ENCODE results near the gene FCER2.
"Not testable (repeated sequence)": the region's sequence is repeated elsewhere in the genome, so short reads cannot be mapped to it uniquely, and the experiment has no call there.

The FCER2 gene

DNA sequence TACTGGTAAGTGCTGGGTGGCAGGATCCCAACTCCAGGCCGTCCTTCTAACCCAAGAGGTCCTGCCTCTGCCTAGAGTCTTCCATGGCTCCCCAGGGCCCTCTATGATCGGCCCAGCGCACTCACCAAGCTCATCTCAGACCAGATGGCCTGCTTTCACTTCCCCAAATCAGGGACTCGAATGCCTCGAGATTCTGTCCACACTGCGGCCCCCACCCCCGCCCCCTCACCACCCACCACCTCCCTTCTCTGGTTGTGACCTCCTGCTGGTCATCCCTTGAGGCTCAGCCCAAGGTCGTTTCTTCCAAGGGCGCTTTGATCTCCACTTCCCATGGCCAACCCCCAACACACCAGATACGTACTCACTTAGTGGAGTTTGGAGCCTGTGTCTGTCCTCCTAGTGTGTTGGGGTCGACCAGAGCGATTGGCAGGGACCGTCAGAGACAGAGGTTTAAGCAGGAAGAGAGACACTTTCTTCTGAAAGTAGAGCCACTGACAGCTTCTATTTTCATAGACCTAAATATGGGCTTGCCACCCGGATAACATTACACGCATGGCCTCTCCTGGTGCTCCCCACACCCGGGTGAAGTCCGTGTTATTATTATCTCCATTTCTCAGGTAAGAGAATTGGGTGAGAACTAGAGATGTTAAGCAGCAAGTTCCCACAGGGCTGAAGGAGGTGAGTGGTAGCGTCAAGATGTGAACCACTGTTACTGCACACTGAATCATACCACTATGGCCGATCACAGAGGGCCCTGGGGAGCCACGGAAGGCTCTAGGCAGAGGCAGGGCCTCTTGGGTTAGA lies at the start of gene FCER2:
Gene FCER2, minus strand, starts transcription at position 478 of the 804 bp plus-strand sequence. CDS start 2,371 bp downstream, outside the sequence.
- no peak for DNase-seq

GRCh38 chr19:7751157-7751783 lies 49.3 kb upstream of the FCER2 start:
- no peak for DNase-seq

- no peak for DNase-seq
Observed at GRCh38 chr19:7748756-7749155, 46.8 kb upstream of the FCER2 start.

- DNase-seq = no peak
Observed at GRCh38 chr19:7748171-7748570, 46.2 kb upstream of the FCER2 start.

DNA sequence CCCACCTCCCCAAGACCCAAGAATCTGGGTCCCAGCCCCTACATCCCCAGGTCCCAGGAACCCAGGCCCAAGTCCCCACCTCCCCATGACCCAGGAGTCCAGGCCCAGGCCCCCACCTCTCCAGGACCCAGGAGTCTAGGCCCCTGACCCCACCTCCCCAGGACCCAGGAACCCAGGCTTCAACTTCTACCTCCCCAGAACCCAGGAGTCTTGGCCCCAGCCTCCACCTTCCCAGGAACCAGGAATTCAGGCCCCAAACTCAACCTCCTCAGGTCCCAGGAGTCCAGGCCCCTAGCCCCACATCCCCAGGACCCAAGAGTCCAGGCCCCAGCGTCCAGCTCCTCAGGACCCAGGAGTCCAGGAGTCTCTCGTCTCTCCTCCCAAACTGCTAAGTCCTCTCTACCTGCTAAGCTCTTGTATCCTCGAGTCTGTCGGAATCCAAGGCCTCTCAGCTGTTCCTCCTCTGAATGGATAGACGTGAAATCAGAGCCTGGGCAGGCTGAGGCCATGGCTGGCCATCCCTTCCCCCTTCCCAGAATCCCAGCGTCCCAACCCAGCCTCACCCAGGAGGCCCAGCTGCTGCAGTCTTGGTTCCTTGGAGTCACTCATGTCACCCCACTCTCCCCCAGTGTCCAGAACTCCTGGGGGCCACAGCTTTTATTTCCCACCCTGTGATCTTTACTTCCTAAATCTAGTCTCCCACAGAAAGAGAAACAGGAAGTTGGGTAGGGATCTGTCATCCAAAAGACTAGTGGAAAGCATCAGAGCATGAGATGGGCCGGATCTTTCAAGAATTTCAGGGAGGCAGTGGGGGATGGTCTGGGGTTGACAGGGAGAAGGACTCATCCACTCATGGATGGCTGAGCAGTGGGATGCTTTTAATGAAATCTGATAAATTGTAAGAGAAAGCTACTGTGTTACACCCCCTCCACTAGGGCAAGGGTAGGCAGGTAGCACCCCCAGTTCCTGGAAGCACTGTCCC lies 45.3 kb upstream of the FCER2 start, which contains the start of gene CD209:
Gene CD209, minus strand, starts transcription at position 632 of the 982 bp plus-strand sequence. Its CDS starts 23 bp downstream, at position 609.
- no peak for DNase-seq

- not testable (repeated sequence) for DNase-seq
Observed at GRCh38 chr19:7746306-7746705, 44.4 kb upstream of the FCER2 start.

DNA sequence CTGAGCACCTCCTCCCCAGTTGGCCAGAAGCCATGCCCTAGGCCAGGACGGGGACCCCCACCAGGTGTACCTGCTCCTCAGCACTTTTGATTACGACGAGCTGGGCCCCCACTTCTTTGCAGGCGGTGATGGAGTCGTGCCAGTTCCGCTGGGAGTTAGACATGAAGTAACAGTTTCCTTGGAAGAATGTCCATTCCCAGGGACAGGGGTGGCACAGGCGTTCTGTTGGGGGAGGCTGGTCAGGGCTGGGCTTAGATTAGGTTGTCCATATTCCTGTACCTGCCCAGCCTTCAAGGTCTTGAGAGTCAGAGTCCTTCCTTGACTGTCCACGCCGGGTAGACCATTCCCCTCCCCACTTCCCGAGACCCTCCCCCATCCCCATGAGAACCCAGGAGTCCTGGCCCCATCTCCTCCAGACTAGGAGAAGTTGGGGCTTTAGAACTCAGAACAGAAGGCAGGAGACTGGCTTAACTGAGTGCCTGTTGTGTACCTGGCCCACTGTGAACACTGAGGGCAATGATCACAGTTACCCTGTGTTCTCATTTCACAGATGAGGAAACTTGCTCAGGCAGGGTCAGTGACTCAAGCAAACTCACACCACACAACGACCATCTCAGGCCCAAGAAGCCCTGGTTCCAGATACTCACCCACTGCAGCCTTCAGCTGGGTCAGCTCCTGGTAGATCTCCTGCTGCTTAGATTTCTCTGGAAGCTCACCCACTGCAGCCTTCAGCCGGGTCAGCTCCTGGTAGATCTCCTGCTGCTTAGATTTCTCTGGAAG lies 43.1 kb upstream of the FCER2 start:
- no peak for DNase-seq

- no peak for DNase-seq
Observed at GRCh38 chr19:7744199-7744786, 42.4 kb upstream of the FCER2 start.

- no peak for DNase-seq
Observed at GRCh38 chr19:7743425-7743841, 41.5 kb upstream of the FCER2 start.

DNA sequence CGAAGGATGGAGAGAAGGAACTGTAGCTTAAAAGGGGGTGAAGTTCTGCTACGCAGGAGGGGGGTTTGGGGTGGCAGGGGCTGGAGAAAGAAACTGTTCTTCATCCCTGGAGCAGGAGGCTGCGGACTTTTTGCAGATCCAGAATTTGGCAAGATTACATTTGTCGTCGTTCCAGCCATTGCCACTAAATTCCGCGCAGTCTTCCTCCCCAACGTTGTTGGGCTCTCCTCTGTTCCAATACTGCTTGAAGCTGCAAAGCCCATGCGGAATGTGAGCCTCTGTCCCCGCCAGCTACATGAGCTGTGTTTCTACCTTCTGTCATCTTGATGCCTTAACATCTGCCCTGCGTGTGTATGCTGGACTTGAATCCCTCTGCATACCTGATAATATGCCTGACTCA lies 41.1 kb upstream of the FCER2 start:
- no peak for DNase-seq

- no peak for DNase-seq
Observed at GRCh38 chr19:7742575-7742974, 40.6 kb upstream of the FCER2 start.

DNA sequence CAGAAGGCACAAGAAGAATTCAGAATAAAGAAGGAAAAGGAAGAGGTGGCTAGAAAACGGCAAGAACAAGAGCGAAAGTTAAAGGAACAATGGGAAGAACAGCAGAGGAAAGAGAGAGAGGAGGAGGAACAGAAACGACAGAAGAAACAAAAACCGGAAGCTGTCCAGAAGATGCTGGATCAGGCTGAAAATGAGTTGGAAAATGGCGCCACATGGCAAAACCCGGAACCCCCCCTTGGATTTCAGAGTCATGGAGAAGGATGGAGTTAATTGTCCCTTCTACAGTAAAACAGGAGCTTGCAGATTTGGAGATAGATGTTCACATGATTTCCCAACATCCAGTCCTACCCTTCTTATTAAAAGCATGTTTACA lies 38.7 kb upstream of the FCER2 start:
- DNase-seq = no peak

GRCh38 chr19:7739801-7740681 lies 38.1 kb upstream of the FCER2 start:
- DNase-seq = no peak

GRCh38 chr19:7739211-7739755 lies 37.4 kb upstream of the FCER2 start:
- DNase-seq = no peak

DNA sequence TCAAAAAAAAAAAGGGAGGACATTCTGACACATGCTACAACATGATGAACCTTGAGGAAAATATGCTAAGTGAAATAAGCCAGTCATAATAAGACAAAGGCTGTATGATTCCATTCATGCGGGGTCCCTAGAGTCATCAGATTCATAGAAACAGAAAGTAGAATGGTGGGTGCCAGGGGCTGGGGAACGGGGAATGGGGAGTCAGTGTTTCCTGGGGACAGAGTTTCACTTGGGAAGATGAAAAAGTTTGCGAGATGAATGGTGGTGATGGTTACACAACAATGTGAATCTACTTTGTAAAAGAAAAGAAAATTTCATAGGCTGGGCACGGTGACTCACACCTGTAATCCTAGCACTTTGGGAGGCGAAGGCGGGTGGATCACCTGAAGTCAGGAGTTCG lies 36.1 kb upstream of the FCER2 start:
- no peak for DNase-seq

DNA sequence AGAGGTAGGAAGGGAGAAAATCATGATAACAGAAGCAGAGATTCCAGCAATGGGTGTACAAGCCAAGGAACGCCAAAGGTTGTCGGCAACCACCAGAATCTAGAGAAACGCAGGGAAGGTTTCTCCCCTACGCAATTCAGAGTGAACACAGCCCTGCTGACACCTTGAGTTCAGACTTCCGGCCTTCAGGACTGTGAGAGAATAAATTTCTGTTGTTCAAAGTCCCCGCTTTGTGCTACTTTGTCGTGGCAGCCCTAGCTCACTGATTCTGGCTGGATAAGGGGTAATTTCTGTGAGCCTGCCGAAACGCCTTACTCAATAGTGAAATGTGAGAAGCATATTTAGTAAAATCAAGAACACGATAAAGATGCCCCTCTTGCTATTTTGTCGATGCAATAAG lies 35.3 kb upstream of the FCER2 start:
- no peak for DNase-seq

DNA sequence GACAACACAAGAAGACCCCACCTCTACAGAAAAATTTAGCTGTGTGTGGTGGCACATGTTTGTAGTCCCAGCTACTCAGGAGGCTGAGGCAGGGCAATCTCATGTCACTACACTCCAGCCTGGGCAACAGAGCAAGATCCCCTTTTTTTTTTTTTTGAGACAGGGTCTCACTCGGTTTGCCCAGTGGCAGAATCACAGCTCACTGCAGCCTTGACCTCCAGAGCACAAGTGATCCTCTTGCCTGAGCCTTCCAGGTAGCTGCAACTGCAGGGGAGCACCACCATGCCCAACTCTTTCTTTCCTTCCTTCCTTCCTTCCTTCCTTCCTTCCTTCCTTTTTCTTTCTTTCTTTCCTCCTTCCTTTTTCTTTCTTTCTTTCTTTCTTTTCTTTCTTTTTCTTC lies 34.2 kb upstream of the FCER2 start:
- DNase-seq = no peak

DNA sequence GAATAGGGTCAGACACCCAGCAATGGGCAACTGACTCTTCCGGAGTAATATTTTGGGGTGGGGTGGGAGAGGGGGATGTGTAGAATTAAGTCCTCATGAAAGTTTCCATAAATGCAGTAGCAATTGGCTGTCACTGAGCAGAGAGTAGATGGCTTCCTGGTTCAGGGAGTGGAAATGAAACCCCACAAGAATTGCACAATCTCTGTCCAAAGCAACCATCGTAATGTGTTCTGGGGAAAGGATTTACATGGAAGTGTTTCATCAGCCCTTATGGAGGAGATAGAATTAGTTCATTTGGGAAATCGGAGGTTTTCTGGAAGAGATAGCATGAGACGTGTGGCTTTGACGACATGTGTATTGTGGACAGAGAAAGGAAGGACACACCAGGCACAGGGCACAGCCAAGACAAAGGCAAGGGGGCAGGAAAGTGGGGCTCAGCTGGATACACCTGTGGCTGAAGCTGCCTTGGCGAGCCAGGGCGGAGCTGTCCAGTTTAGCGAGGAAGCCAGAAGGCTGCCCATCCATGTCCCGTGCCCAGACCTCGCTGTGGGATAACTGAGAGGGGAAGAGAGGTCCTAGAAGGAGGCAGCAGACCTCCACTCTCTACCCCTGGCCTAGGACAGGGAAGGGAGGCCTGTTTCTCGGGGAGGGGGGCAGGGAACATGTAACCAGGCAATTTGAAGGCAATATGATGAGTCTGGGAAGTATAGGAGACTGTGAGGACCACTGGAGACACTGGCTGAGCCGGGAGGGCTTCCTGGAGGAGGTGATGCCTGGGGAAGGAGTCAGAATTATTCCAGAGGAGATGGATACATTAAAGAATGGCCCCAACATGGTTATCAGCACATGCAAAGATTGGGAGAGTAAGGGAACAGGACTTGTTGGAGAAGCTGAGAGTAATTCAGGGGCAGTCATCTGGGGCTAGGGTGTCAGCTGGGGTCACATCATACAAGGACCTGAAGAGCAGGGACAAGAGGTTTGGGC lies 32.6 kb upstream of the FCER2 start:
- DNase-seq = no peak

GRCh38 chr19:7733376-7733775 lies 31.4 kb upstream of the FCER2 start:
- no peak for DNase-seq
